A673 (cell line): ENCODE data around the gene SH3BGRL3. TPM values are rescaled to one million over a fixed set of nuclear protein-coding genes. Genes with fewer than 3 reads are reported as not detected.

Experiments
- BruUV-seq: library from RNA; stranded (reverse); fragments of 400-500 nt; replicated peaks from 2 replicates; lab custom pipeline; 2021; lab: Mats Ljungman, UMichigan
- CTCF ChIA-PET: fragments of 300-600 bp; sonication (Branson Sonifier 250); formaldehyde crosslinking; loops from one replicate; lab custom pipeline; 2022; ENCODE audit warnings: antibody characterized with exemption; lab: Charles Lee
- POLR2A ChIA-PET: fragments of 300-600 bp; sonication (Branson Sonifier 250); formaldehyde crosslinking; loops from one replicate; lab custom pipeline; 2022; ENCODE audit warnings: antibody characterized with exemption; ENCODE audit not compliant: low non-redundant PET; lab: Charles Lee
- DNase-seq: peaks from one replicate; pipeline ENCODE4 v3.0.0-alpha.2; 2015; ENCODE audit warnings: low spot score
- H3K27ac ChIP-seq: fragments of 200-600 bp; sonication (generic); 2 replicates; pipeline ENCODE4 v1.5.1; 2016; ENCODE audit warnings: mixed run types, low read depth, mild to moderate bottlenecking, mixed read lengths, antibody characterized with exemption, low read length; ENCODE audit not compliant: poor library complexity, severe bottlenecking
- H3K27me3 ChIP-seq: fragments of 200-600 bp; sonication (generic); replicated peaks from 2 replicates; pipeline ENCODE4 v1.6.1; 2017; ENCODE audit warnings: mixed run types, low read depth, mild to moderate bottlenecking, mixed read lengths, antibody characterized with exemption, low read length; ENCODE audit not compliant: insufficient read depth, poor library complexity
- H3K36me3 ChIP-seq: fragments of 200-600 bp; sonication (generic); 2 replicates; pipeline ENCODE4 v1.6.1; 2016; ENCODE audit warnings: mixed run types, mild to moderate bottlenecking, mixed read lengths, antibody characterized with exemption, low read length; ENCODE audit not compliant: insufficient read depth, poor library complexity, severe bottlenecking
- H3K4me1 ChIP-seq: fragments of 200-600 bp; sonication (generic); 2 replicates; pipeline ENCODE4 v1.6.1; 2017; ENCODE audit warnings: mixed run types, mild to moderate bottlenecking, mixed read lengths, antibody characterized with exemption, low read length; ENCODE audit not compliant: insufficient read depth, poor library complexity, severe bottlenecking
- H3K4me3 ChIP-seq: fragments of 200-600 bp; sonication (generic); 2 replicates; pipeline ENCODE4 v1.5.1; 2016; ENCODE audit warnings: low read depth, mixed run types, mild to moderate bottlenecking, mixed read lengths, low read length; ENCODE audit not compliant: poor library complexity, severe bottlenecking
- H3K9me3 ChIP-seq: fragments of 200-600 bp; sonication (generic); 2 replicates; pipeline ENCODE4 v1.6.1; 2016; ENCODE audit warnings: mixed run types, low read depth, mild to moderate bottlenecking, mixed read lengths, antibody characterized with exemption, low read length; ENCODE audit not compliant: poor library complexity, severe bottlenecking
- EZH2 ChIP-seq: fragments of 200-600 bp; sonication (generic); IDR thresholded peaks from 2 replicates; pipeline ENCODE4 v1.6.1; 2017; ENCODE audit warnings: borderline replicate concordance, low read depth, mild to moderate bottlenecking, mixed read lengths, antibody characterized with exemption, low read length; ENCODE audit not compliant: poor library complexity, severe bottlenecking
- intact Hi-C: fragments of 100-400 bp; cut with micrococcal nuclease; formaldehyde crosslinking; loops from one replicate; pipeline ENCODE4 v1.10.0; 2022; ENCODE audit not compliant: unreplicated experiment
- total RNA-seq: library from RNA; stranded (reverse); gene quantifications from 2 replicates; pipeline ENCODE4 v1.2.3, GENCODE V29; 2021
- TF ChIP-seq, protein P1 (sequence below): fragments of 300-800, 200-600 bp; sonication (generic); conservative IDR thresholded peaks from 2 replicates; pipeline ENCODE4 v1.5.1; 2017; ENCODE audit warnings: low read depth, mild to moderate bottlenecking, antibody characterized with exemption, low read length, moderate library complexity, mixed read lengths

Gene SH3BGRL3
- total RNA-seq, 1 experiment from 2014 or later: 138 TPM

GRCh38 chr1:26302733-26303405 is 23.0 kb downstream of the SH3BGRL3 start:
- ChIA-PET CTCF (no interaction called here), POLR2A (no interaction called here)
- no peak for DNase-seq
- H3K9me3 ChIP-seq: no peaks in the 10 kb centered on the region
- no peak overlapping the region for H3K27ac ChIP-seq
- BruUV-seq: no TSS peak
- no peaks in the 10 kb centered on the region for H3K27me3 ChIP-seq
- intact Hi-C loops: no loop called here
- peaks cover 4% of the 10 kb centered on the region for H3K4me1 ChIP-seq
- H3K36me3 ChIP-seq: no peaks in the 10 kb centered on the region
- no peak overlapping the region for H3K4me3 ChIP-seq
- TF ChIP-seq, protein P1, sequence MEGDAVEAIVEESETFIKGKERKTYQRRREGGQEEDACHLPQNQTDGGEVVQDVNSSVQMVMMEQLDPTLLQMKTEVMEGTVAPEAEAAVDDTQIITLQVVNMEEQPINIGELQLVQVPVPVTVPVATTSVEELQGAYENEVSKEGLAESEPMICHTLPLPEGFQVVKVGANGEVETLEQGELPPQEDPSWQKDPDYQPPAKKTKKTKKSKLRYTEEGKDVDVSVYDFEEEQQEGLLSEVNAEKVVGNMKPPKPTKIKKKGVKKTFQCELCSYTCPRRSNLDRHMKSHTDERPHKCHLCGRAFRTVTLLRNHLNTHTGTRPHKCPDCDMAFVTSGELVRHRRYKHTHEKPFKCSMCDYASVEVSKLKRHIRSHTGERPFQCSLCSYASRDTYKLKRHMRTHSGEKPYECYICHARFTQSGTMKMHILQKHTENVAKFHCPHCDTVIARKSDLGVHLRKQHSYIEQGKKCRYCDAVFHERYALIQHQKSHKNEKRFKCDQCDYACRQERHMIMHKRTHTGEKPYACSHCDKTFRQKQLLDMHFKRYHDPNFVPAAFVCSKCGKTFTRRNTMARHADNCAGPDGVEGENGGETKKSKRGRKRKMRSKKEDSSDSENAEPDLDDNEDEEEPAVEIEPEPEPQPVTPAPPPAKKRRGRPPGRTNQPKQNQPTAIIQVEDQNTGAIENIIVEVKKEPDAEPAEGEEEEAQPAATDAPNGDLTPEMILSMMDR: no peak
- no peak for TF ChIP-seq EZH2

GRCh38 chr1:26305667-26306289 is 25.9 kb downstream of the SH3BGRL3 start:
- H3K36me3 ChIP-seq: no peaks in the 10 kb centered on the region
- H3K27me3 ChIP-seq: no peaks in the 10 kb centered on the region
- peaks cover 4% of the 10 kb centered on the region for H3K4me1 ChIP-seq
- intact Hi-C loops: no loop called here
- no peak for DNase-seq
- ChIA-PET CTCF (no interaction called here), POLR2A (no interaction called here)
- H3K9me3 ChIP-seq: no peaks in the 10 kb centered on the region
- TF ChIP-seq, protein P1: no peak
- BruUV-seq: TSS peak; percentile 76
- peak overlapping the region; percentile 83 for H3K4me3 ChIP-seq
- H3K27ac ChIP-seq: peak overlapping the region; percentile 66

GRCh38 chr1:26306290-26307229 is 26.7 kb downstream of the SH3BGRL3 start, which contains the start of gene UBXN11:
Gene UBXN11, minus strand, starts transcription at chr1:26306636. Its CDS starts 3,753 bp downstream, at chr1:26302883.
- H3K4me1 ChIP-seq: peaks cover 4% of the 10 kb centered on the region
- BruUV-seq: no TSS peak
- DNase-seq: peak; percentile 97
- intact Hi-C loops: no loop called here
- POLR2A ChIA-PET: no interaction called here
- no peaks in the 10 kb centered on the region for H3K9me3 ChIP-seq
- no peaks in the 10 kb centered on the region for H3K36me3 ChIP-seq
- no peaks in the 10 kb centered on the region for H3K27me3 ChIP-seq
- peak within 1 kb of the TSS; percentile 66 for H3K27ac ChIP-seq
- CTCF ChIA-PET: no interaction called here
- peak within 1 kb of the TSS; percentile 83 for H3K4me3 ChIP-seq
- TF ChIP-seq EZH2: no peak
- TF ChIP-seq, protein P1: no peak
